HepG2 (cell line): ENCODE data around the gene NCOA7. TPM values are rescaled to one million over a fixed set of nuclear protein-coding genes. Genes with fewer than 3 reads are reported as not detected.

Experiments used
- ATAC-seq: fragments of 200-7000 bp; cut with Tn5 transposase; 3 replicates; pipeline ENCODE4 v1.9.1; 2020; ENCODE audit warnings: mild to moderate bottlenecking, moderate library complexity
- BruUV-seq: library from RNA; stranded (reverse); fragments of 400-500 nt; replicated peaks from 2 replicates; lab custom pipeline; 2021; lab: Mats Ljungman, UMichigan
- CTCF ChIA-PET: fragments of 300-600 bp; formaldehyde crosslinking; extraction: SDS; loops from one replicate; lab custom pipeline; 2021; ENCODE audit warnings: low total read pairs, inconsistent platforms, low intra/inter-chr PET ratio; lab: Yijun Ruan, JAX
- POLR2A ChIA-PET: fragments of 350-600 bp; sonication (Branson Sonifier 250); formaldehyde crosslinking; loops from one replicate; lab custom pipeline; 2020; ENCODE audit warnings: antibody characterized with exemption, inconsistent platforms; lab: Yijun Ruan, JAX
- DNase-seq: peaks from one replicate; pipeline ENCODE4 v3.0.0-alpha.2; 2015; ENCODE audit warnings: low spot score
- FAIRE-seq: peaks from 3 replicates; lab custom pipeline; 2011; peaks lifted over from hg19 to GRCh38; lab: Jason Lieb, UNC
- H2AFZ ChIP-seq: one replicate; pipeline ENCODE4 v1.6.1; 2011; ENCODE audit warnings: low read length, inconsistent platforms
- H3K27ac ChIP-seq: fragments of 300-600 bp; 3 replicates; pipeline ENCODE4 v1.8.0; 2011; ENCODE audit warnings: mixed run types, mild to moderate bottlenecking, mixed read lengths, low read length, inconsistent platforms; ENCODE audit not compliant: insufficient read depth; ENCODE audit errors: extremely low read length
- H3K27me3 ChIP-seq, 2 experiments: fragments of 200-600 bp in 1 of 2; 2 replicates in 1 of 2; 3 replicates in 1 of 2; pipeline versions ENCODE4 v1.6.0 to v1.8.0; 2011; ENCODE audit warnings: low read length in 2 of 2, mild to moderate bottlenecking in 2 of 2, moderate library complexity in 2 of 2, inconsistent platforms in 1 of 2; ENCODE audit not compliant: insufficient read depth in 2 of 2, control insufficient read depth in 1 of 2
- H3K36me3 ChIP-seq, 2 experiments: fragments of 200-600 bp in 1 of 2; replicated peaks in 1 of 2; 2 replicates in 1 of 2; 3 replicates in 1 of 2; pipeline versions ENCODE4 v1.5.1 to v1.8.0; 2011; ENCODE audit warnings: low read length in 2 of 2, inconsistent platforms in 1 of 2; ENCODE audit not compliant: insufficient read depth in 2 of 2, control insufficient read depth in 1 of 2
- H3K4me1 ChIP-seq: 2 replicates; pipeline ENCODE4 v1.5.1; 2012; ENCODE audit warnings: low read length, inconsistent platforms; ENCODE audit not compliant: insufficient read depth
- H3K4me2 ChIP-seq: 2 replicates; pipeline ENCODE4 v1.6.0; 2011; ENCODE audit warnings: low read depth, low read length, inconsistent platforms
- H3K4me3 ChIP-seq, 3 experiments: fragments of 200-600 bp in 1 of 3; sonication (generic), shearing (Covaris generic) in 1 of 3; replicated peaks in 1 of 3; 2 replicates each; pipeline ENCODE4 v1.5.1; 2011 to 2016; ENCODE audit warnings: low read length in 3 of 3, inconsistent platforms in 2 of 3, low read depth in 2 of 3, mild to moderate bottlenecking in 2 of 3, control low read depth in 1 of 3, mixed read lengths in 1 of 3; ENCODE audit not compliant: insufficient read depth in 1 of 3
- H3K79me2 ChIP-seq: one replicate; pipeline ENCODE4 v1.6.1; 2011; ENCODE audit warnings: low read length, inconsistent platforms; ENCODE audit not compliant: insufficient read depth
- H3K9ac ChIP-seq: 2 replicates; pipeline ENCODE4 v1.6.0; 2011; ENCODE audit warnings: mild to moderate bottlenecking, low read depth, low read length, inconsistent platforms; ENCODE audit not compliant: insufficient read depth
- H3K9me3 ChIP-seq: 2 replicates; pipeline ENCODE4 v1.5.1; 2012; ENCODE audit warnings: mild to moderate bottlenecking, low read length
- H4K20me1 ChIP-seq: 2 replicates; pipeline ENCODE4 v1.6.0; 2011; ENCODE audit warnings: inconsistent platforms, mild to moderate bottlenecking, low read length, moderate library complexity; ENCODE audit not compliant: insufficient read depth
- FOXC1 ChIP-seq: sonication (generic); formaldehyde crosslinking; IDR thresholded peaks from 2 replicates; pipeline ENCODE4 v1.8.0; 2022; ENCODE audit warnings: mild to moderate bottlenecking, missing genetic modification reagents, borderline replicate concordance
- IKZF1 ChIP-seq: fragments of 450-650 bp; IDR thresholded peaks from 2 replicates; pipeline ENCODE4 v1.7.1; 2016
- KLF11 ChIP-seq: IDR thresholded peaks from 2 replicates; pipeline ENCODE4 v1.6.1; 2016; ENCODE audit warnings: missing compliant biosample characterization
- MAFF ChIP-seq: IDR thresholded peaks from 2 replicates; pipeline ENCODE4 v1.6.1; 2011; ENCODE audit warnings: low read depth, low read length, improper control_type of control experiment
- NRL ChIP-seq: sonication (generic); formaldehyde crosslinking; IDR thresholded peaks from 2 replicates; pipeline ENCODE4 v1.5.0; 2020; ENCODE audit warnings: missing genetic modification reagents, mild to moderate bottlenecking, moderate library complexity, borderline replicate concordance
- PCBP2 ChIP-seq: fragments of 200-400 bp; formaldehyde crosslinking; optimal IDR thresholded peaks from 2 replicates; pipeline ENCODE3; 2018; ENCODE audit warnings: low read length, low read depth; ENCODE audit not compliant: poor library complexity, severe bottlenecking
- PLSCR1 ChIP-seq: sonication (generic); formaldehyde crosslinking; IDR thresholded peaks from 2 replicates; pipeline ENCODE4 v1.5.0; 2020; ENCODE audit warnings: missing genetic modification reagents, mild to moderate bottlenecking, borderline replicate concordance
- SALL1 ChIP-seq: sonication (generic); formaldehyde crosslinking; IDR thresholded peaks from 2 replicates; pipeline ENCODE4 v1.8.0; 2022; ENCODE audit warnings: mild to moderate bottlenecking, missing genetic modification reagents
- SIX4 ChIP-seq: sonication (generic); formaldehyde crosslinking; IDR thresholded peaks from 2 replicates; pipeline ENCODE4 v1.4.0; 2020; ENCODE audit warnings: missing genetic modification reagents
- ZEB1 ChIP-seq: IDR thresholded peaks from 2 replicates; pipeline ENCODE4 v1.6.1; 2012; ENCODE audit warnings: mild to moderate bottlenecking, low read depth, inconsistent platforms; ENCODE audit not compliant: insufficient replicate concordance
- ZNF17 ChIP-seq: sonication (generic); formaldehyde crosslinking; IDR thresholded peaks from 2 replicates; pipeline ENCODE4 v1.5.0; 2020; ENCODE audit warnings: mild to moderate bottlenecking, missing genetic modification reagents
- ZNF510 ChIP-seq: sonication (generic); formaldehyde crosslinking; IDR thresholded peaks from 2 replicates; pipeline ENCODE4 v1.4.0; 2020; ENCODE audit warnings: low read depth, mild to moderate bottlenecking, missing genetic modification reagents
- ZNF512B ChIP-seq: sonication (generic); formaldehyde crosslinking; IDR thresholded peaks from 2 replicates; pipeline ENCODE4 v1.5.1; 2020; ENCODE audit warnings: missing genetic modification reagents, mild to moderate bottlenecking, borderline replicate concordance
- ZNF552 ChIP-seq: sonication (generic); formaldehyde crosslinking; IDR thresholded peaks from 2 replicates; pipeline ENCODE4 v1.9.0; 2022; ENCODE audit warnings: missing genetic modification reagents, mild to moderate bottlenecking, borderline replicate concordance
- ZNF619 ChIP-seq: sonication (generic); formaldehyde crosslinking; IDR thresholded peaks from 2 replicates; pipeline ENCODE4 v1.4.0; 2020; ENCODE audit warnings: mild to moderate bottlenecking, missing genetic modification reagents
- ZNF761 ChIP-seq: sonication (generic); formaldehyde crosslinking; conservative IDR thresholded peaks from 2 replicates; pipeline ENCODE4 v1.4.0; 2020; ENCODE audit warnings: mild to moderate bottlenecking, missing genetic modification reagents
- ZXDC ChIP-seq: sonication (generic); formaldehyde crosslinking; IDR thresholded peaks from 2 replicates; pipeline ENCODE4 v1.5.0; 2020; ENCODE audit warnings: mild to moderate bottlenecking, missing genetic modification reagents
- WGBS: methylation state at CpG from one replicate; pipeline ENCODE4 v1.1.6; 2017; ENCODE audit warnings: low lambda C conversion rate; 5-methylcytosine and 5-hydroxymethylcytosine counted together
- in situ Hi-C: cut with HindIII; loops from 2 replicates; pipeline ENCODE4 v1.10.0; 2017; ENCODE audit warnings: low pct_unique_long_range_greater_than_20kb; ENCODE audit not compliant: extremely low pct_ligation_motif_present
- intact Hi-C: fragments of 100-400 bp; cut with micrococcal nuclease; formaldehyde crosslinking; loops from one replicate; pipeline ENCODE4 v1.10.0; 2022; ENCODE audit not compliant: unreplicated experiment
- polyA plus RNA-seq, 8 experiments: library from polyadenylated mRNA; depleted of rRNA in 3 of 8; stranded (reverse) in 7 of 8; unstranded in 1 of 8; fragments of >200 nt; fragmentation: Illumina TruSeq in 4 of 8; extraction: Trizol in 4 of 8; gene quantifications; 2 replicates each; pipeline versions ENCODE4 v1.2.1 to v1.2.3, GENCODE V29; 2011 to 2016; ENCODE audit warnings: low read depth in 4 of 8, missing spikeins in 1 of 8, mixed read lengths in 1 of 8; ENCODE audit not compliant: insufficient read depth in 1 of 8
- total RNA-seq, 5 experiments: library from RNA; depleted of rRNA; stranded (reverse); fragments of >200 nt; fragmentation: Illumina TruSeq; extraction: Trizol; gene quantifications; 2 replicates each; pipeline ENCODE4 v1.2.3, GENCODE V29; 2016; ENCODE audit warnings: low read depth in 1 of 5

Gene NCOA7
- total and polyA plus RNA-seq, 2 of the 13 experiments (the other 11 are each of a cell fraction or from before 2014, with no cell fraction given), result 13.6 to 20.8 TPM

- H4K20me1 ChIP-seq, result no peaks in the 10 kb centered on the region
- H3K4me3 ChIP-seq, result peak overlapping the region; percentile 60 to 85 (median 81)
- H2AFZ ChIP-seq, result peak overlapping the region; percentile 97
- intact Hi-C loops (loop anchor here (1.0 kb wide), 4 partner anchors 9 to 176 kb away; partner anchors contain the start of genes HEY2 and HINT3), in situ Hi-C loops (no loop called here)
- peak overlapping the region; percentile 90 for H3K4me2 ChIP-seq
- ChIA-PET CTCF (no interaction called here), POLR2A (interaction anchor here (1.1 to 2.4 kb wide), 7 partner anchors 10 to 479 kb away, joined by 3 to 107 read pairs (median 5); partner anchors contain the start of genes HDDC2, HEY2, HINT3 and NCOA7)
- TSS peak; percentile 100 for BruUV-seq
- peak overlapping the region; percentile 83 for H3K27ac ChIP-seq
- ATAC-seq (peak; percentile 92), DNase-seq (peak; percentile 54), FAIRE-seq (peak; percentile 23)
- peak overlapping the region; percentile 81 for H3K9ac ChIP-seq
- no peaks in the 10 kb centered on the region for H3K79me2 ChIP-seq
- H3K36me3 ChIP-seq, result no peaks in the 10 kb centered on the region
- no peaks in the 10 kb centered on the region for H3K9me3 ChIP-seq
- H3K4me1 ChIP-seq, result peaks cover 30% of the 10 kb centered on the region
- WGBS, result under 1% methylated on average over 28 of the region's 28 CpGs
- H3K27me3 ChIP-seq, result no peaks in the 10 kb centered on the region; a peak in 1 of 5 replicates
- TF ChIP-seq MAFF (no peak), ZNF510 (CRISPR knock-in tag) (no peak), ZEB1 (peak; percentile 71), ZXDC (no peak), SALL1 (peak; percentile 73), ZNF619 (no peak), KLF11 (CRISPR knock-in tag) (no peak), ZNF512B (CRISPR knock-in tag) (peak; percentile 89; the same call in 1 of the 2 replicates), IKZF1 (no peak), SIX4 (CRISPR knock-in tag) (no peak), ZNF552 (CRISPR knock-in tag) (no peak), ZNF17 (CRISPR knock-in tag) (no peak), PLSCR1 (CRISPR knock-in tag) (no peak), NRL (peak; percentile 85; the same call in 1 of the 2 replicates), FOXC1 (CRISPR knock-in tag) (peak; percentile 83; the same call in 1 of the 2 replicates), ZNF761 (CRISPR knock-in tag) (peak; percentile 38; the same call in 1 of the 2 replicates), PCBP2 (no peak)
Observed at GRCh38 chr6:125780540-125781313, 10.0 kb upstream of the NCOA7 start.
